Breast epithelium (tissue), 4 donors: ENCODE results near the gene HTRA3. TPM values are rescaled to one million over a fixed set of nuclear protein-coding genes. Genes with fewer than 3 reads are reported as not detected.

Source experiments
- DNase-seq, 2 donors: peaks; one replicate each; pipeline ENCODE4 v3.0.0-alpha.2; 2019; ENCODE audit warnings: low spot score in 2 of 2
- H3K27ac ChIP-seq, 2 donors: fragments of 200-600 bp; sonication (generic) in 1 of 2; one replicate each; pipeline ENCODE4 v1.5.1; 2016 to 2019; ENCODE audit warnings: mild to moderate bottlenecking in 1 of 2
- H3K27me3 ChIP-seq, 2 donors: fragments of 200-600 bp; sonication (generic) in 1 of 2; one replicate each; pipeline versions ENCODE4 v1.5.1 to v1.6.0; 2017 to 2019; ENCODE audit warnings: control low read depth in 1 of 2, mild to moderate bottlenecking in 1 of 2
- H3K36me3 ChIP-seq: fragments of 200-600 bp; one replicate; pipeline ENCODE4 v1.5.1; 2019
- H3K4me1 ChIP-seq, 2 donors: fragments of 200-600 bp; sonication (generic); one replicate each; pipeline ENCODE4 v1.5.1; 2016 to 2019; ENCODE audit warnings: control low read depth in 1 of 2
- H3K4me3 ChIP-seq, 3 donors: fragments of 200-600 bp; sonication (generic); 1 replicate in 2 of 3; 2 replicates in 1 of 3; pipeline ENCODE4 v1.5.1; 2016 to 2019; ENCODE audit warnings: mild to moderate bottlenecking in 3 of 3, moderate library complexity in 2 of 3
- H3K9me3 ChIP-seq, 2 donors: fragments of 200-600 bp; sonication (generic) in 1 of 2; one replicate each; pipeline ENCODE4 v1.5.1; 2016 to 2019; ENCODE audit warnings: control low read depth in 1 of 2
- CTCF ChIP-seq, 3 donors: fragments of 450-650 bp; IDR thresholded peaks; one replicate each; pipeline ENCODE4 v1.5.1; 2016 to 2017; ENCODE audit warnings: antibody characterized with exemption in 3 of 3, mild to moderate bottlenecking in 3 of 3, moderate library complexity in 3 of 3
- POLR2A ChIP-seq: fragments of 450-650 bp; IDR thresholded peaks from one replicate; pipeline ENCODE4 v1.6.1; 2016; ENCODE audit warnings: antibody characterized with exemption, mild to moderate bottlenecking, moderate library complexity
- POLR2AphosphoS5 ChIP-seq, 3 donors: sonication (generic); formaldehyde crosslinking; IDR thresholded peaks; one replicate each; pipeline ENCODE4 v1.6.1; 2017; ENCODE audit warnings: antibody characterized with exemption in 3 of 3
- intact Hi-C: fragments of 100-400 bp; cut with DNase I; formaldehyde crosslinking; loops from one replicate; pipeline ENCODE4 v1.15.1; 2023; ENCODE audit warnings: low total_unique reads
- total RNA-seq, 3 donors: library from RNA; depleted of rRNA; stranded (reverse); fragments of >200 nt; gene quantifications; one replicate each; pipeline ENCODE4 v1.1.0, GENCODE V29; 2016

The HTRA3 gene
- total RNA-seq, 3 donors from 2014 or later: 8.5 to 53.9 (median 19.7) TPM

DNA sequence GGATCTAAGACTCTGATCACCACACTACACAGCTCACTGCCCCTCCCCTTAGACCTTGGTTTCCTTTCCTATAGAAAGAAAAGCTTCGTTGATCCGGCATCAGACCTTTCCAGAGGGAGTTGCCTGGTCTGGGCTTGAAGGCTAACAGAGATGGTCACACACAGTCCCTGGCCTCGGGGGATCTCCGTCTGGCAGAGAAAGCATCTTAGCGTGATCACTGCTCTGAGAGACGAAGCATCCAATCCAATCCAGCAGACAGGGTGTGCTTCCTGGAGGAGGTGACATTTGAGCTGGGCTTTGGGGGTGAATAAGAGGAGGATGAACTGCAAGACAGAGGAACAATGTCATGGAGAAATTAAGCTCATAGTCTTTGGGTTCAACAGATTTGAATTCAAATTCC lies 49.5 kb downstream of the HTRA3 start:
- TF ChIP-seq CTCF (IDR thresholded peaks at IDR 0.05) (no peak), POLR2AphosphoS5 (IDR thresholded peaks at IDR 0.05) (no peak), POLR2A (no peak)
- intact Hi-C loops: no loop called here
- peak overlapping the region in 1 of 2 donors; percentile 69 for H3K27ac ChIP-seq

DNA sequence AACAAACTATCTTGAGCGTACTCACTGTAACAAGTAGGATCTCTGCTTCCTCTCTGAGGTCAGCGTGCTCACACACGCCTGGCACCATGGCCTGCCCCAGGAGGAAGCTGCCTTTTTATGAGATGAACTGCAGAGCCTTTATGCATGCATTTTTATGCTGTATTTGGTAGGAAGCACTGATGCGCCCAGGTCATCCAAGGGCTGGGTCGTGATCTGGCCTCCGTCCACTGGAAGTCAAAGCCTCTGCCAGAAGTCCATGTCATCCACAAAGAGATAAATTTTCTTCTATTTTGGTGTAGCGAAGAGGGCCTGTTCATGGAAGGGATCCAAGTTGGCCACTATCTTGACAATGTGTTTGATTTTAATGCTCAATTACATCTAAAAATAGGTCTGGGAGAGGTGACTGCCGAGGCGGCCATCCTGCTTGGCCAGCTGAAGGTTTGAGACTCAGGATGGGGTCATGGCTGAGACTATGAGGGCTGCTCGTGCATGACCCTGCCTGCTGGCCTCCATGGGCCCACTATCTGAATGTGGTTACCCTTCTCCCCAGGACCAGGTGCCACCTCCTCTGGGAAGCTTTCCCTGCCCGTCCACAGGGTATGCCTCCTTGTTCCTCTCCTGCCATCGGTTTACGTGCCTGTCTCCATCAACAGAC lies 50.3 kb downstream of the HTRA3 start:
- Histone ChIP-seq H3K4me1 (peaks cover 0 to 5% of the 10 kb centered on the region in 2 donors), H3K27ac (peak overlapping the region in 1 of 2 donors; percentile 69), H3K4me3 (no peak overlapping the region), H3K27me3 (no peaks in the 10 kb centered on the region), H3K9me3 (peaks cover 0 to 5% of the 10 kb centered on the region in 2 donors), H3K36me3 (no peaks in the 10 kb centered on the region)
- TF ChIP-seq POLR2A: no peak
- no peak for TF ChIP-seq CTCF (IDR thresholded peaks at IDR 0.05)
- no peak for TF ChIP-seq POLR2AphosphoS5 (IDR thresholded peaks at IDR 0.05)
- DNase-seq: peak in 1 of 2 donors; percentile 51
- intact Hi-C loops: no loop called here

More for the DNA sequence above, 49.5 kb downstream of the HTRA3 start:
- peaks cover 0 to 3% of the 10 kb centered on the region in 2 donors for H3K9me3 ChIP-seq
- no peaks in the 10 kb centered on the region for H3K27me3 ChIP-seq
- no peak overlapping the region for H3K4me3 ChIP-seq
- no peaks in the 10 kb centered on the region for H3K36me3 ChIP-seq
- peaks cover 0 to 5% of the 10 kb centered on the region in 2 donors for H3K4me1 ChIP-seq
- DNase-seq: peak in 1 of 2 donors; percentile 35

- peaks cover 0 to 5% of the 10 kb centered on the region in 2 donors for H3K4me1 ChIP-seq
- no peak for TF ChIP-seq POLR2A
- TF ChIP-seq CTCF (IDR thresholded peaks at IDR 0.05): no peak
- no peak for TF ChIP-seq POLR2AphosphoS5 (IDR thresholded peaks at IDR 0.05)
- no peaks in the 10 kb centered on the region for H3K27me3 ChIP-seq
- peak overlapping the region in 1 of 2 donors; percentile 69 for H3K27ac ChIP-seq
- no peaks in the 10 kb centered on the region for H3K36me3 ChIP-seq
- DNase-seq: no peak
- peaks cover 0 to 5% of the 10 kb centered on the region in 2 donors for H3K9me3 ChIP-seq
- intact Hi-C loops: no loop called here
- no peak overlapping the region for H3K4me3 ChIP-seq
These were observed 50.8 kb downstream of the HTRA3 start for GRCh38 chr4:8320386-8320750.

GRCh38 chr4:8321220-8321619 lies 51.7 kb downstream of the HTRA3 start:
- no peak overlapping the region for H3K27ac ChIP-seq
- intact Hi-C loops: no loop called here

More at GRCh38 chr4:8321220-8321619, 51.7 kb downstream of the HTRA3 start:
- no peak for TF ChIP-seq POLR2A
- no peak for TF ChIP-seq CTCF (IDR thresholded peaks at IDR 0.05)
- no peak for TF ChIP-seq POLR2AphosphoS5 (IDR thresholded peaks at IDR 0.05)
- Histone ChIP-seq H3K36me3 (no peaks in the 10 kb centered on the region), H3K4me1 (no peaks in the 10 kb centered on the region), H3K4me3 (no peak overlapping the region), H3K9me3 (peaks cover 0 to 5% of the 10 kb centered on the region in 2 donors), H3K27me3 (no peaks in the 10 kb centered on the region)
- DNase-seq: no peak
